ENCODE results near the gene FAM114A1. TPM values are rescaled to one million over a fixed set of nuclear protein-coding genes. Genes with fewer than 3 reads are reported as not detected.
A peak's percentile ranks its signal among the peaks of the same experiment; 100 is the strongest.

The FAM114A1 gene
- total RNA-seq (2012; rRNA removed) = 193 and 212 TPM in 2 replicates

DNA sequence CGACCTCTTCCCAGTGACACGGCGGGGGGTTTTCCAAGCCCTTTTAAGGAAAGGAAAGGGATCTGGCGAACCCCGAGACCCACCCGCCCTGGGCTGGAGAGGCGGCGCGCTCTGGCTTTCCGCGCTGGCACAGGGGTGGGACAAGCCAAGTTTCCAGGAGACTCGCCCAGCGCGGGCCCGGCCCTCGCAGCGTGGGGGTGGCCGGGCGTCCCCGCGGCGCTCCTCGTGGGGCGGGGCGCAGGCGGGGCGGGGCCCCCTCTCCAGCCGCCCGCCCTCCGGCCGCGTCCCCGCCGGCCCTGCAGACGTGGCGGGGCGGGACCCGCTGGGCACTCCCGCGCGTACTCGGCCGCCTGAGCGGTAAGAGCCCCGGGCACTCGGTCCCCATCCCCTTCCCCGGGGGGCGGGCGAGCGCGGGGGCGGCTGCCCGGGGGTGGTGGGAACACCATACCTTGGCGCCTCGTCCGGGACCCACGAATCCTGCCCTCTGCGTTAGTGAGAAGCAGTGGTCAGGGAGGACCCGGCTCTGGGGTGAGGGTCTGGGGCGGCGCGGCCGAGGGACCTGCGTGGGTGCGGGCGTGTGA lies at the start of gene FAM114A1:
TSS of gene FAM114A1 (plus strand) at position 329 of the 581 bp plus-strand sequence. CDS start 10,273 bp downstream, outside the sequence.
- H3K4me3 ChIP-seq (ENCODE audit: low read length) = peak within 1 kb of the TSS; percentile 88
- H3K4me1 ChIP-seq (ENCODE audit: control insufficient read depth, insufficient read depth, low read length) = peaks cover 42% of the 10 kb centered on the region
- H3K9me3 ChIP-seq (replicated peaks; ENCODE audit: low read length) = no peaks in the 10 kb centered on the region
- H3K4me2 ChIP-seq (ENCODE audit: low read length) = peak within 1 kb of the TSS; percentile 96
- H3K36me3 ChIP-seq (ENCODE audit: insufficient read depth, low read length) = peaks cover 29% of the 10 kb centered on the region
- no peaks in the 10 kb centered on the region for H3K27me3 ChIP-seq (ENCODE audit: control insufficient read depth, insufficient read depth, low read length)
- peak within 1 kb of the TSS; percentile 98 for H3K9ac ChIP-seq (ENCODE audit: low read depth, low read length)

DNA sequence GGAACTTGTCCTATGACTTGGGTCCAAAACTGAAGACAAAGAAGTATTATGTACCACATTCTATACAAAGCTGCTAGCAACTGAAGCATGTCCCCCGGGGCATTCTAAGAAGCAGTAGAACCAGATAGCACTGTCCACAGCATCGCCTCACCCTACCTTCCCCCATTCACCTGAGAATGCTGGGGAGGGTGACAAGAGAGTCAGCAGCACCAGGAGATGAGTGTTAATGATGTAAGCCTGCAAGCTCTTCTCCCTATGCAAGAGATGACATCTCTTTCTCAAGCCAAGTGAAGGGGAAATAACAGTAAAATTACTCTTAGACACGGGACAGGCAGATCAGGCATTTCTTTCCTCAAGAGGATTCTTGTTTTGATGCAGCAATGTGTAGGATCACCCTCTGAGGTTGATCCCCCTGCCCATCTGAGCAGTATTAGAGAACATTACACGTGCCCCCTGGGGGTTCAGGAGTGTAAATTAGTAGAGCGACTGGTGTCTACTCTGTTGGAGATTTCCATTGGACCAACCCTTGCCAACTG lies 49.1 kb upstream of the FAM114A1 start:
- no peak overlapping the region for H3K9ac ChIP-seq (ENCODE audit: low read depth, low read length)
- H3K4me1 ChIP-seq (ENCODE audit: control insufficient read depth, insufficient read depth, low read length) = no peaks in the 10 kb centered on the region
- no peaks in the 10 kb centered on the region for H3K36me3 ChIP-seq (ENCODE audit: insufficient read depth, low read length)
- H3K4me3 ChIP-seq (ENCODE audit: low read length) = no peak overlapping the region
- H3K4me2 ChIP-seq (ENCODE audit: low read length) = no peak overlapping the region
- H3K27me3 ChIP-seq (ENCODE audit: control insufficient read depth, insufficient read depth, low read length) = peaks cover 21% of the 10 kb centered on the region
- H3K9me3 ChIP-seq (replicated peaks; ENCODE audit: low read length) = no peaks in the 10 kb centered on the region

DNA sequence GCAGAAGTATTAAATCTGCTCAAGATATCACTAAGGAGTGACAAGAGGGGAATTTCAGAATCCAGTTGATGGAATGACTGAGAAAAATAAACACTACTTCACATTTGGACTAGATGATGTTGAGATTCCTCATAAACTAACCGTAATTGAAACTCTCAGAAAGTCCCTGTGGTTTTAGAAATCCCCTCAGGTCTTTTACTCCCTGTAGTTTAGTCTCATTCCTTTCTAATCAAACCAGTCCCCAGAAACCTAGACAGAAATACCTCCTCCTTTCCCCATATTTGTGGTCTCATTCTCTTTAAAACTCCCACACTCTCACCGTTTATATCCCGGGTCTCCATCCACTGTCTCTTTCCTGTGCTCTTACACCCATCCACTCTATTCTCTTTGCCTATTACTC lies 48.0 kb upstream of the FAM114A1 start:
- H3K9me3 ChIP-seq (replicated peaks; ENCODE audit: low read length) = no peaks in the 10 kb centered on the region
- no peaks in the 10 kb centered on the region for H3K36me3 ChIP-seq (ENCODE audit: insufficient read depth, low read length)
- H3K4me2 ChIP-seq (ENCODE audit: low read length) = no peak overlapping the region
- H3K4me3 ChIP-seq (ENCODE audit: low read length) = no peak overlapping the region
- H3K9ac ChIP-seq (ENCODE audit: low read depth, low read length) = no peak overlapping the region
- peaks cover 21% of the 10 kb centered on the region for H3K27me3 ChIP-seq (ENCODE audit: control insufficient read depth, insufficient read depth, low read length)
- H3K4me1 ChIP-seq (ENCODE audit: control insufficient read depth, insufficient read depth, low read length) = no peaks in the 10 kb centered on the region

DNA sequence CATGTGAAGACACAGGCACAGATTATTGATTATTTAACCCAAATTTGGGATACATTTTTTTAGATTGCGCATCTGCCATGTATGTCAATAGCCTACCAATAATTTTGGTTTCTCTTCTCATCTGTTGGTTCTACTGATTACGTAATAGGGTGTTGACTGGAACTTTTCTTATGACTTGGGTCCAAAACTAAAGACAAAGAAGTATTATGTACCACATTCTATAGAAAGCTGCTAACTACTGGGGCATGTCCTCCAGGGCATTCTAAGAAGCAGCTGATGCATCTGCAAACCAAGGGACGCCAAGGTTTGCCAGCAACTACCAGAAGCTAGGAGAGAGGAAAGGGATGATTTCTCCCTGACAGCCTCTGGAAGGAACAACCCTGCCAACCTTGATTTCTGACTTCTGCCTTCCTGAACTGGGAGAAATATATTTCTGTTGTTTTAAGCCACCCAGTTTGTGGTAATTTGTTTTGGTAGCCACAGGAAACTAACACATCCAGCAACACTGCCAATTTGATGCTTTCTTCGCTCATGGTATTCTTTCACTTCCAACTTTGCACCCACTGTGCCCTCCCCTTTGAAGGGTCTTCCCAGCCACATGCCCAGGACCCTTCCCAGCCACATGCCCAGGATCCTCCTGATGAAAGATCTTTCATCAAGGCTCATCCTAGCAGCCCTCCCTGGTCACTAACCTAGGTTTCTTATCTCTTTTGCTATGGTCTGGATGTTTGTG lies 47.1 kb upstream of the FAM114A1 start:
- Histone ChIP-seq H3K27me3 (ENCODE audit: control insufficient read depth, insufficient read depth, low read length) (peaks cover 20% of the 10 kb centered on the region), H3K4me2 (ENCODE audit: low read length) (no peak overlapping the region), H3K9me3 (replicated peaks; ENCODE audit: low read length) (no peaks in the 10 kb centered on the region), H3K36me3 (ENCODE audit: insufficient read depth, low read length) (no peaks in the 10 kb centered on the region), H3K4me3 (ENCODE audit: low read length) (no peak overlapping the region), H3K4me1 (ENCODE audit: control insufficient read depth, insufficient read depth, low read length) (no peaks in the 10 kb centered on the region), H3K9ac (ENCODE audit: low read depth, low read length) (no peak overlapping the region)

DNA sequence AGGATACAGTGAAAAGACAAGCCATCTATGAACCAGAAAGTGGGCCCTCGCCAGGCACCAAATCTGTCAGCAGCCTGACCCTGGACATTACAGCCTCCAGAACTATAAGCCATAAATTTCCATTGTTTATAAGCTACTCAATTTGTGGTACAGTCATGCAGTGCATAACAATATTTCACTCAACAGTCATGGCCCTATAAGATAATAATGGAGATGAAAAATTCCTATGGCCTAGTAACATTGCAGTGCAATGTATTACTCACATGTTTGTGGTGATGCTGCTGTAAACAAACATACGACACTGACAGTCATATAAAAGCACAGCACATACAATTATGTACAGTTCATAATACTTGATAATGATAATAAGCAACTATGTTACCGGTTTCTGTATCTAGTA lies 45.9 kb upstream of the FAM114A1 start:
- Histone ChIP-seq H3K36me3 (ENCODE audit: insufficient read depth, low read length) (no peaks in the 10 kb centered on the region), H3K4me1 (ENCODE audit: control insufficient read depth, insufficient read depth, low read length) (no peaks in the 10 kb centered on the region), H3K9ac (ENCODE audit: low read depth, low read length) (no peak overlapping the region), H3K4me2 (ENCODE audit: low read length) (no peak overlapping the region), H3K4me3 (ENCODE audit: low read length) (no peak overlapping the region), H3K9me3 (replicated peaks; ENCODE audit: low read length) (no peaks in the 10 kb centered on the region), H3K27me3 (ENCODE audit: control insufficient read depth, insufficient read depth, low read length) (peaks cover 14% of the 10 kb centered on the region)

DNA sequence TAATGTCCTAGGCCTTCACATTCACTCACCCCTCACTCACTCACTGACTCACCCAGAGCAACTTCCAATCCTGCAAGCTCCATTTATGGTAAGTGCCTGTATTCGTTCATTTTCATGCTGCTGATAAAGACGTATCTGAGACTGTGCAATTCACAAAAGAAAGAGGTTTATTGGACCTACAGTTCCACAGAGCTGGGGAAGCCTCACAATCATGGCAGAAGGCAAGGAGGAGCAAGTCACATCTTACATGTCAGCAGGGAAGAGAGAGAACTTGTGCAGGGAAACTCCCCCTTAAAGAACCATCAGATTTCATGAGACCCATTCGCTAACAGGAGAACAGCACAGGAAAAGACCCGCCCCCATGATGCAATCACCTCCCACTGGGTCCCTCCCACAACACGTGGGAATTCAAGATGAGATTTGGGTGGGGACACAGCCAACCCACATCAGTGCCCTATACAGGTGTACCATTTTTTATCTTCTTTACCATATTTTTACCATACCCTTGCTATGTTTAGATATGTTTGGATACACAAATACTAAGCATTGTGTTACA lies 44.8 kb upstream of the FAM114A1 start:
- no peaks in the 10 kb centered on the region for H3K36me3 ChIP-seq (ENCODE audit: insufficient read depth, low read length)
- H3K9me3 ChIP-seq (replicated peaks; ENCODE audit: low read length) = no peaks in the 10 kb centered on the region
- peaks cover 14% of the 10 kb centered on the region for H3K27me3 ChIP-seq (ENCODE audit: control insufficient read depth, insufficient read depth, low read length)
- no peaks in the 10 kb centered on the region for H3K4me1 ChIP-seq (ENCODE audit: control insufficient read depth, insufficient read depth, low read length)
- H3K4me2 ChIP-seq (ENCODE audit: low read length) = no peak overlapping the region
- H3K9ac ChIP-seq (ENCODE audit: low read depth, low read length) = no peak overlapping the region
- no peak overlapping the region for H3K4me3 ChIP-seq (ENCODE audit: low read length)

DNA sequence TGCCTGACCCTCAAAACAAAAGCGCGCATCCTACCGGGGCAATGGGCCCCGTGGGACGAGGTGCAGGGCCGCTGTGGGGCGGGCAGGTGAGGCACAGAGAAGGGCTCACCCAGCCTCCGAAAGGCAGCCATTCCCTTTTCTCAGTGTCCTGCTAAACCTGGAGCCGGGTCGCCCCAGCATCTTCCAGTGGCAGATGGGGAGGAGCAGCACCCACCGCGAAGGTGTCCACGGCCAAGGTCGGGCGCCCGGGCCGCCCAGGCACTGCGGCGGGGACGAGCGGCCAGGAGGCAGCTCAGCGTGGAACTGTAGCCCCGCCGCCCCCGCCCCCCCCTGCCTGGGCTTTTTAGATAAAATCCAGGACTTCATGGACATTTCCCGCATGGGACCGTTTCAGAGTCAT lies 43.8 kb upstream of the FAM114A1 start:
- Histone ChIP-seq H3K9ac (ENCODE audit: low read depth, low read length) (no peak overlapping the region), H3K4me2 (ENCODE audit: low read length) (no peak overlapping the region), H3K4me1 (ENCODE audit: control insufficient read depth, insufficient read depth, low read length) (no peaks in the 10 kb centered on the region), H3K36me3 (ENCODE audit: insufficient read depth, low read length) (no peaks in the 10 kb centered on the region), H3K9me3 (replicated peaks; ENCODE audit: low read length) (no peaks in the 10 kb centered on the region), H3K27me3 (ENCODE audit: control insufficient read depth, insufficient read depth, low read length) (peaks cover 10% of the 10 kb centered on the region), H3K4me3 (ENCODE audit: low read length) (no peak overlapping the region)

DNA sequence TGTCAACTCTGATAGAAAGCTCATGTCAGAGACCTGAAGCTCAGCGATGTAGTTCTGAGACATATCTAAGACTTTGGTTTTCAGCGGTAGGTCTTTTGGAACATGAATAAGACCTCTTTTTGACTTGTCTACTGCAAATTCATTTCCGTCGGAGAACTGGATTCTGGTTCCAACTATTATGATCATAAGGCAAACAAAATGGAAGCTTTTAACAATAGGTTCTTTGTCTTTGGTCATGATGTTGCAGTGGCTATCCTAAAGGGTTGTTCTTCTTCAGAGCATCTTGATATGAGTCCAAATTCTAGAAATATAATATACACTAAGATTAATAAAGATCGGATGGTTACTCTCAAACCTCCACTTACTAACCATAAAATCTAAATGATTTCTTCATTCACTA lies 38.4 kb upstream of the FAM114A1 start:
- Histone ChIP-seq H3K4me3 (ENCODE audit: low read length) (no peak overlapping the region), H3K4me1 (ENCODE audit: control insufficient read depth, insufficient read depth, low read length) (no peaks in the 10 kb centered on the region), H3K4me2 (ENCODE audit: low read length) (no peak overlapping the region), H3K9me3 (replicated peaks; ENCODE audit: low read length) (no peaks in the 10 kb centered on the region), H3K9ac (ENCODE audit: low read depth, low read length) (no peak overlapping the region), H3K27me3 (ENCODE audit: control insufficient read depth, insufficient read depth, low read length) (no peaks in the 10 kb centered on the region), H3K36me3 (ENCODE audit: insufficient read depth, low read length) (no peaks in the 10 kb centered on the region)

DNA sequence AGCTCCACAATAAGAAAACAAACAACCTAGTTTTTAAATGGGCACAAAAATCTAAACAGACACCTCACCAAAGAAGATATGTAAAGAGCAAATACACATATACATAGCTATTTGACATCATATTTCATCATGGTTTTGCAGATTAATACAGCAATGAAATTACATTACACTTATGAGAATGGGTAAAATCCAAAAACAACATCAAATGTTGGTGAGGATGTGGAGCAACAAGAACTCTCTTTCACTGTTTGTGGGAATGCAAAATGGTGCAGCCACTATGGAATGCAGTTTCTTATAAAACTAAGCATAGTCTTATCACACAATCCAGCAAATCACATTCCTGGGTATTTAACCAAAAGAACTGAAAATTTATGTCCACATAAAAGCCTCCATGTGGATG lies 36.0 kb upstream of the FAM114A1 start:
- Histone ChIP-seq H3K4me3 (ENCODE audit: low read length) (no peak overlapping the region), H3K9me3 (replicated peaks; ENCODE audit: low read length) (no peaks in the 10 kb centered on the region), H3K4me1 (ENCODE audit: control insufficient read depth, insufficient read depth, low read length) (no peaks in the 10 kb centered on the region), H3K4me2 (ENCODE audit: low read length) (no peak overlapping the region), H3K36me3 (ENCODE audit: insufficient read depth, low read length) (no peaks in the 10 kb centered on the region), H3K9ac (ENCODE audit: low read depth, low read length) (no peak overlapping the region), H3K27me3 (ENCODE audit: control insufficient read depth, insufficient read depth, low read length) (no peaks in the 10 kb centered on the region)

DNA sequence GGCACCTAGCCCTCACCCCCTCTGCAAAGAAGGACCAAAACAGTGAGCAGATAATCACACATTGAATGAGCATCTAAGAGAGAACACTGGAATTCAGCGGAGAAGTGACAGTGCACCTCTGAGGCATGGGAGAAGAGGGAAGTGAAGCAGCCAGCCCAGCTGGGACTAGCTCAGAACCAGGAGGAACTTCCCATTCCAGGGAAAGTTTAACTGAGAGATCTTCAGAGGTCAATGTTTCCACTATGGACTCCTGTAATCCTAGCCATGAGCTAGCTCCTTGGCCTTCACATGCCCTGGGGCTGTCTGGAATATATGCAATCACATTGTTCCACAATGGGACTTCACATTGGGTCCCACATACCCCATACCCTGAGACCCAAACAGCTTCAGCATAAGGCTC lies 35.4 kb upstream of the FAM114A1 start:
- Histone ChIP-seq H3K36me3 (ENCODE audit: insufficient read depth, low read length) (no peaks in the 10 kb centered on the region), H3K9me3 (replicated peaks; ENCODE audit: low read length) (no peaks in the 10 kb centered on the region), H3K9ac (ENCODE audit: low read depth, low read length) (no peak overlapping the region), H3K4me1 (ENCODE audit: control insufficient read depth, insufficient read depth, low read length) (no peaks in the 10 kb centered on the region), H3K27me3 (ENCODE audit: control insufficient read depth, insufficient read depth, low read length) (no peaks in the 10 kb centered on the region), H3K4me3 (ENCODE audit: low read length) (no peak overlapping the region), H3K4me2 (ENCODE audit: low read length) (no peak overlapping the region)

DNA sequence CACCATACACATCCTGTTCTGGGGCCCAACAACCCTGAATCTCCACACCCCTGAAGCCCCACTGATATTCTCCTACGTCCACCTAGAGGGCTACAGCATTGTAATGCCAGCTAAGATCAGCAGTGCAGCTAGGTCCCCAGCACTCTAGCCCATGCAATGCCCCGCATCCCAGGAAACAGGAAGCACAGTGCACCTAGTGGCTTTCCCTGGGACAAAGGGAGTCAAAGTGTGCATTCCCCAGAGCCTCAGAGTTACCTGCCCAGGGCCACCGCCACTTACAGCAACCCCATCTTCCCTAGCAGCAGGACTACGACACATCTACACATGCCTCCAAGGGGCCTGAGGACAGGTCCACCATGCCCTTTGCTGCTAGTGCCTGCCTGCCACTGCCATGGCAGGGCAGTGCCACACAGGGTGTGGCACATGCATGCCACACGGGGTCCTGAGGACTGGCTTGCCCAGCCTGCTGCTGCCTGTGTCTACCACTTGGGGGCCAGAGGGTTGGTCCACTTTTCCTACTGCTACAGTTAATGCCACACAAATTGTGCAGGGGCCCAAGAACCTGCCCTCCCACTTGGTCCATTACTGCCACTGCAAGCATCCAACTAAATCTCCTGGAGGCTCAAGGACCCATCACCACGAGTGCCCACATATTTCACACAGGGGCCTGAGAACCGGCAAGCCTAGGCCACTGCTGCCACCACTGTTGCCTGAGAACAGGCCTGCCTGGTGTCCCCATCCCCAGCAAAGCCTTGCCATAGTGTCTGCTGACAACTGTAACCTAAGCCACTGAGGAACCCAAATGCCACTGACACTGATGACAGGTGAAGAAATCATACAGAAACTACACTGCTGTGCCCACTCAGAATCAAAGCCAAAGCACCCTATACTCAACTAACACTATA lies 34.7 kb upstream of the FAM114A1 start:
- Histone ChIP-seq H3K4me2 (ENCODE audit: low read length) (no peak overlapping the region), H3K4me3 (ENCODE audit: low read length) (no peak overlapping the region), H3K36me3 (ENCODE audit: insufficient read depth, low read length) (no peaks in the 10 kb centered on the region), H3K9me3 (replicated peaks; ENCODE audit: low read length) (no peaks in the 10 kb centered on the region), H3K27me3 (ENCODE audit: control insufficient read depth, insufficient read depth, low read length) (no peaks in the 10 kb centered on the region), H3K9ac (ENCODE audit: low read depth, low read length) (no peak overlapping the region), H3K4me1 (ENCODE audit: control insufficient read depth, insufficient read depth, low read length) (peaks cover 4% of the 10 kb centered on the region)

All from skeletal muscle satellite cell (primary cell).